ENCODE measurements around the gene DLG2.

- TF ChIP-seq CTCF (conservative IDR thresholded peaks at IDR 0.05 in 1 of 2, IDR thresholded peaks at IDR 0.05 in 1 of 2; ENCODE audit: extremely low read depth in 1 of 2, insufficient read depth in 1 of 2, low read depth in 1 of 2, low read length in 2 of 2) (no peak), EZH2 (IDR thresholded peaks at IDR 0.05; ENCODE audit: borderline replicate concordance, low read length) (no peak)
Measured at GRCh38 chr11:85295694-85296271, 331.4 kb downstream of the DLG2 start.
